ENCODE measurements around the gene CAPZB.

Gene CAPZB

GRCh38 chr1:19317126-19317910, 168.0 kb downstream of the CAPZB start:
- no peak for TF ChIP-seq GATA2 (IDR thresholded peaks at IDR 0.05; ENCODE audit: low read depth, low read length)

GRCh38 chr1:19315378-19316198, 169.8 kb downstream of the CAPZB start:
- TF ChIP-seq GATA2 (IDR thresholded peaks at IDR 0.05; ENCODE audit: low read depth, low read length) (no peak), GATA3 (IDR thresholded peaks at IDR 0.05; ENCODE audit: low read depth, low read length) (no peak)

- TF ChIP-seq GATA2 (IDR thresholded peaks at IDR 0.05; ENCODE audit: low read depth, low read length) (no peak), GATA3 (IDR thresholded peaks at IDR 0.05; ENCODE audit: low read depth, low read length) (no peak)
These were observed 171.1 kb downstream of the CAPZB start for GRCh38 chr1:19313961-19314882.

- no peak for TF ChIP-seq GATA2 (IDR thresholded peaks at IDR 0.05; ENCODE audit: low read depth, low read length)
- TF ChIP-seq GATA3 (IDR thresholded peaks at IDR 0.05; ENCODE audit: low read depth, low read length): no peak
These were observed 171.7 kb downstream of the CAPZB start for GRCh38 chr1:19313636-19313959.

GRCh38 chr1:19312782-19313635, 172.3 kb downstream of the CAPZB start:
- TF ChIP-seq GATA2 (IDR thresholded peaks at IDR 0.05; ENCODE audit: low read depth, low read length): no peak
- TF ChIP-seq GATA3 (IDR thresholded peaks at IDR 0.05; ENCODE audit: low read depth, low read length): no peak

- TF ChIP-seq GATA2 (IDR thresholded peaks at IDR 0.05; ENCODE audit: low read depth, low read length) (no peak; the same call in 1 of the 2 replicates), GATA3 (IDR thresholded peaks at IDR 0.05; ENCODE audit: low read depth, low read length) (no peak)
These were observed 173.2 kb downstream of the CAPZB start, which contains the start of the genes AKR7A2 and SLC66A1 for GRCh38 chr1:19311931-19312781. Gene AKR7A2, minus strand, starts transcription at chr1:19312144. Its CDS starts 20 bp downstream, at chr1:19312124. Gene SLC66A1, plus strand, starts transcription at chr1:19312326. Its CDS starts 5,352 bp downstream, at chr1:19317678.

GRCh38 chr1:19311503-19311930, 173.8 kb downstream of the CAPZB start:
- TF ChIP-seq GATA3 (IDR thresholded peaks at IDR 0.05; ENCODE audit: low read depth, low read length) (no peak), GATA2 (IDR thresholded peaks at IDR 0.05; ENCODE audit: low read depth, low read length) (no peak)

- TF ChIP-seq GATA2 (IDR thresholded peaks at IDR 0.05; ENCODE audit: low read depth, low read length) (no peak), GATA3 (IDR thresholded peaks at IDR 0.05; ENCODE audit: low read depth, low read length) (no peak)
These were observed 174.4 kb downstream of the CAPZB start for GRCh38 chr1:19310720-19311502.

GRCh38 chr1:19310061-19310460, 175.3 kb downstream of the CAPZB start:
- TF ChIP-seq GATA3 (IDR thresholded peaks at IDR 0.05; ENCODE audit: low read depth, low read length) (no peak), GATA2 (IDR thresholded peaks at IDR 0.05; ENCODE audit: low read depth, low read length) (no peak)

- no peak for TF ChIP-seq GATA2 (IDR thresholded peaks at IDR 0.05; ENCODE audit: low read depth, low read length)
- TF ChIP-seq GATA3 (IDR thresholded peaks at IDR 0.05; ENCODE audit: low read depth, low read length): no peak
These were observed 176.1 kb downstream of the CAPZB start for GRCh38 chr1:19309123-19309813.

- TF ChIP-seq GATA3 (IDR thresholded peaks at IDR 0.05; ENCODE audit: low read depth, low read length) (no peak), GATA2 (IDR thresholded peaks at IDR 0.05; ENCODE audit: low read depth, low read length) (no peak)
These were observed 176.8 kb downstream of the CAPZB start for GRCh38 chr1:19308509-19308907.
